H1 (cell line): ENCODE results near the gene QRSL1. TPM values are rescaled to one million over a fixed set of nuclear protein-coding genes. Genes with fewer than 3 reads are reported as not detected.

Experiments used
- CTCF ChIA-PET: fragments of 300-600 bp; sonication (Branson Sonifier 250); formaldehyde crosslinking; loops from one replicate; lab custom pipeline; 2021; ENCODE audit not compliant: partially characterized antibody; lab: Charles Lee
- POLR2A ChIA-PET: fragments of 300-600 bp; sonication (Branson Sonifier 250); formaldehyde crosslinking; loops from one replicate; lab custom pipeline; 2021; ENCODE audit warnings: inconsistent platforms; ENCODE audit not compliant: partially characterized antibody; lab: Charles Lee
- DNase-seq, 2 experiments: peaks; one replicate each; pipeline versions ENCODE4 v3.0.0 to v3.0.0-alpha.2; 2010 to 2022; ENCODE audit warnings: low spot score in 2 of 2, low read depth in 1 of 2, mixed read lengths in 1 of 2
- FAIRE-seq: peaks from 2 replicates; lab custom pipeline; 2011; peaks lifted over from hg19 to GRCh38; lab: Jason Lieb, UNC
- H2AFZ ChIP-seq: 2 replicates; pipeline ENCODE4 v1.8.1; 2012; ENCODE audit warnings: low read length, inconsistent platforms
- H2AK5ac ChIP-seq: 2 replicates; pipeline ENCODE4 v1.6.1; 2013; ENCODE audit warnings: low read depth, low read length
- H2BK120ac ChIP-seq: replicated peaks from 2 replicates; pipeline ENCODE3; 2013; ENCODE audit warnings: low read depth, low read length, inconsistent platforms
- H2BK12ac ChIP-seq: 2 replicates; pipeline ENCODE4 v1.6.1; 2013; ENCODE audit warnings: low read depth, low read length
- H2BK15ac ChIP-seq: 2 replicates; pipeline ENCODE4 v1.6.1; 2013; ENCODE audit warnings: low read length
- H2BK20ac ChIP-seq: 2 replicates; pipeline ENCODE4 v1.6.1; 2013; ENCODE audit warnings: low read length
- H2BK5ac ChIP-seq: 2 replicates; pipeline ENCODE4 v1.6.1; 2013; ENCODE audit warnings: low read depth, low read length
- H3K14ac ChIP-seq: 2 replicates; pipeline ENCODE4 v1.6.1; 2013; ENCODE audit warnings: inconsistent platforms; ENCODE audit not compliant: insufficient read length
- H3K18ac ChIP-seq: 2 replicates; pipeline ENCODE4 v1.6.1; 2013; ENCODE audit warnings: low read length; ENCODE audit errors: extremely low read depth
- H3K23ac ChIP-seq: 2 replicates; pipeline ENCODE4 v1.6.1; 2013; ENCODE audit warnings: inconsistent platforms; ENCODE audit not compliant: insufficient read length
- H3K23me2 ChIP-seq: 2 replicates; pipeline ENCODE4 v1.6.1; 2013; ENCODE audit warnings: low read depth, low read length
- H3K27ac ChIP-seq: 2 replicates; pipeline ENCODE4 v1.6.1; 2011; ENCODE audit warnings: low read depth, low read length, inconsistent platforms
- H3K27me3 ChIP-seq, 4 experiments: replicated peaks in 1 of 4; 1 replicate in 1 of 4; 2 replicates in 3 of 4; pipeline versions ENCODE4 v1.6.1 to v1.8.1; 2011 to 2013; ENCODE audit warnings: low read length in 3 of 4, mild to moderate bottlenecking in 3 of 4, inconsistent platforms in 2 of 4, mixed read lengths in 2 of 4, moderate library complexity in 1 of 4; ENCODE audit not compliant: control insufficient read depth in 3 of 4, insufficient read depth in 3 of 4; ENCODE audit errors: extremely low read depth in 1 of 4
- H3K36me3 ChIP-seq, 4 experiments: 2 replicates each; pipeline versions ENCODE4 v1.6.1 to v1.8.1; 2011 to 2013; ENCODE audit warnings: mild to moderate bottlenecking in 4 of 4, low read length in 3 of 4, moderate library complexity in 2 of 4, control low read depth in 1 of 4, inconsistent platforms in 1 of 4; ENCODE audit not compliant: insufficient read depth in 4 of 4, control insufficient read depth in 2 of 4
- H3K4ac ChIP-seq: replicated peaks from 2 replicates; pipeline ENCODE3; 2013; ENCODE audit warnings: low read length, low read depth, mixed read lengths, inconsistent platforms; ENCODE audit not compliant: insufficient read length
- H3K4me1 ChIP-seq, 4 experiments: replicated peaks in 1 of 4; 1 replicate in 1 of 4; 2 replicates in 3 of 4; pipeline versions ENCODE4 v1.6.1 to v1.8.1; 2011 to 2013; ENCODE audit warnings: low read length in 3 of 4, inconsistent platforms in 2 of 4, mixed read lengths in 1 of 4; ENCODE audit not compliant: insufficient read depth in 4 of 4, control insufficient read depth in 3 of 4
- H3K4me2 ChIP-seq, 2 experiments: 2 replicates each; pipeline versions ENCODE4 v1.6.1 to v1.8.1; 2011 to 2013; ENCODE audit warnings: low read depth in 2 of 2, low read length in 2 of 2, control low read depth in 1 of 2, inconsistent platforms in 1 of 2, mild to moderate bottlenecking in 1 of 2; ENCODE audit not compliant: insufficient read depth in 1 of 2
- H3K4me3 ChIP-seq, 4 experiments: fragments of 200-600, 300-600 bp in 1 of 4; sonication (generic), shearing (Covaris generic), sonication (Bioruptor Twin) in 1 of 4; 2 replicates each; pipeline versions ENCODE4 v1.5.1 to v1.8.1; 2011 to 2016; ENCODE audit warnings: low read length in 4 of 4, low read depth in 3 of 4, control low read depth in 2 of 4, inconsistent platforms in 2 of 4, mild to moderate bottlenecking in 2 of 4, mixed read lengths in 1 of 4, moderate library complexity in 1 of 4; ENCODE audit not compliant: insufficient read depth in 2 of 4; ENCODE audit errors: extremely low read depth in 1 of 4
- H3K56ac ChIP-seq: replicated peaks from 2 replicates; pipeline ENCODE3; 2013; ENCODE audit warnings: low read depth, mild to moderate bottlenecking, mixed read lengths, low read length, inconsistent platforms; ENCODE audit not compliant: insufficient read length
- H3K79me1 ChIP-seq: 2 replicates; pipeline ENCODE4 v1.6.1; 2013; ENCODE audit warnings: low read depth, low read length, control low read depth
- H3K79me2 ChIP-seq, 2 experiments: 2 replicates each; pipeline versions ENCODE4 v1.6.1 to v1.8.1; 2012 to 2013; ENCODE audit warnings: low read length in 2 of 2, mild to moderate bottlenecking in 2 of 2, inconsistent platforms in 1 of 2; ENCODE audit not compliant: insufficient read depth in 2 of 2, control insufficient read depth in 1 of 2
- H3K9ac ChIP-seq, 4 experiments: replicated peaks in 1 of 4; 1 replicate in 1 of 4; 2 replicates in 3 of 4; pipeline versions ENCODE4 v1.6.1 to v1.8.1; 2011 to 2013; ENCODE audit warnings: low read depth in 3 of 4, low read length in 3 of 4, control low read depth in 2 of 4, mild to moderate bottlenecking in 2 of 4, moderate library complexity in 2 of 4, inconsistent platforms in 1 of 4; ENCODE audit errors: extremely low read depth in 1 of 4
- H3K9me3 ChIP-seq, 2 experiments: 2 replicates each; pipeline versions ENCODE4 v1.6.1 to v1.8.1; 2012 to 2013; ENCODE audit warnings: mild to moderate bottlenecking in 2 of 2, moderate library complexity in 2 of 2, control low read depth in 1 of 2, inconsistent platforms in 1 of 2, low read depth in 1 of 2, low read length in 1 of 2, mixed read lengths in 1 of 2; ENCODE audit not compliant: insufficient read depth in 2 of 2
- H4K20me1 ChIP-seq, 2 experiments: replicated peaks in 1 of 2; 2 replicates each; pipeline versions ENCODE3 to v1.8.1; 2011 to 2013; ENCODE audit warnings: inconsistent platforms in 2 of 2, low read length in 2 of 2, mild to moderate bottlenecking in 1 of 2; ENCODE audit not compliant: insufficient read depth in 2 of 2, control insufficient read depth in 1 of 2
- H4K5ac ChIP-seq: 2 replicates; pipeline ENCODE4 v1.6.1; 2013; ENCODE audit warnings: low read length, low read depth, mixed read lengths, inconsistent platforms; ENCODE audit not compliant: insufficient read length
- H4K8ac ChIP-seq: 2 replicates; pipeline ENCODE4 v1.8.0; 2013; ENCODE audit warnings: mild to moderate bottlenecking, moderate library complexity, low read length, inconsistent platforms; ENCODE audit not compliant: insufficient read depth; ENCODE audit errors: extremely low read depth
- H4K91ac ChIP-seq: replicated peaks from 2 replicates; pipeline ENCODE3; 2013; ENCODE audit warnings: low read length, mixed read lengths, inconsistent platforms; ENCODE audit not compliant: insufficient read length
- ASH2L ChIP-seq: fragments of 200-600, 300-600 bp; sonication (generic); IDR thresholded peaks from one replicate; pipeline ENCODE4 v1.7.1; 2017; ENCODE audit warnings: low read length
- EZH2 ChIP-seq: fragments of 200-600 bp; sonication (generic); IDR thresholded peaks from 2 replicates; pipeline ENCODE4 v1.7.1; 2012; ENCODE audit warnings: low read depth, mild to moderate bottlenecking, moderate library complexity, low read length, inconsistent platforms; ENCODE audit not compliant: severe bottlenecking
- PHF8 ChIP-seq: fragments of 200-600 bp; sonication (generic); conservative IDR thresholded peaks from 2 replicates; pipeline ENCODE4 v1.7.1; 2012; ENCODE audit warnings: low read depth, mild to moderate bottlenecking, inconsistent platforms, low read length, moderate library complexity
- WGBS, 2 experiments: shearing (Covaris generic) in 1 of 2; methylation state at CpG; one replicate each; pipeline versions ENCODE4 v1.1.6 to v1.1.7; 2013 to 2015; ENCODE audit warnings: low lambda C conversion rate in 2 of 2, mixed read lengths in 2 of 2, inconsistent platforms in 1 of 2, low coverage in 1 of 2, missing lambda C conversion rate in 1 of 2; ENCODE audit not compliant: insufficient replicate concordance in 2 of 2, insufficient coverage in 1 of 2, insufficient read length in 1 of 2; ENCODE audit errors: extremely low coverage in 1 of 2, missing lambda C conversion rate in 1 of 2; 5-methylcytosine and 5-hydroxymethylcytosine counted together
- polyA plus RNA-seq, 7 experiments: library from polyadenylated mRNA; depleted of rRNA in 3 of 7; stranded (reverse) in 5 of 7; unstranded in 2 of 7; fragments of >200 nt in 5 of 7; fragments of 200-250 nt in 2 of 7; gene quantifications; 1 replicate in 5 of 7; 2 replicates in 1 of 7; 4 replicates in 1 of 7; pipeline versions ENCODE4 v1.2.1 to v1.2.3, GENCODE V29; 2011 to 2013; ENCODE audit warnings: missing spikeins in 2 of 7, mixed read lengths in 2 of 7
- total RNA-seq: library from RNA; stranded (reverse); fragmentation: NEBNext Ultra II Directional; extraction: Animal tissue kit (Norgen Biotek cat#: 25700); gene quantifications from 2 replicates; pipeline ENCODE4 v1.2.1, GENCODE V29; 2021

The QRSL1 gene
- total and polyA plus RNA-seq, 2 of the 8 experiments (the other 6 are each of a cell fraction or from before 2014, with no cell fraction given), result 7.8 to 22.2 TPM

GRCh38 chr6:106685833-106686232, 56.5 kb downstream of the QRSL1 start:
- H2BK5ac ChIP-seq, result no peak overlapping the region
- no peaks in the 10 kb centered on the region for H4K20me1 ChIP-seq
- no peak overlapping the region for H4K5ac ChIP-seq
- no peak for TF ChIP-seq PHF8
- no peak for TF ChIP-seq EZH2
- TF ChIP-seq ASH2L, result no peak
- CTCF ChIA-PET, result interaction anchor here (0.5 to 1.2 kb wide), 2 partner anchors 13 to 74 kb away, joined by 3 read pairs; no protein-coding TSS in a partner anchor
- no peaks in the 10 kb centered on the region for H3K79me2 ChIP-seq
- H3K9ac ChIP-seq, result no peak overlapping the region
- H2AK5ac ChIP-seq, result no peak overlapping the region
- H3K4me2 ChIP-seq, result no peak overlapping the region
- H3K4ac ChIP-seq, result no peak overlapping the region
- H3K23me2 ChIP-seq, result no peaks in the 10 kb centered on the region
- WGBS, 2 experiments, result 92% methylated on average over 2 of the region's 2 CpGs; no CpG with 5 or more reads in 1 of the 2 experiments
- H2BK15ac ChIP-seq, result no peak overlapping the region
- no peak overlapping the region for H3K56ac ChIP-seq
- H2BK20ac ChIP-seq, result no peak overlapping the region
- no peak overlapping the region for H3K27ac ChIP-seq
- no peak overlapping the region for H2BK12ac ChIP-seq
- no peak overlapping the region for H3K18ac ChIP-seq
- H4K91ac ChIP-seq, result no peak overlapping the region
- no peak for FAIRE-seq
- H4K8ac ChIP-seq, result no peak overlapping the region
- no peak overlapping the region for H2AFZ ChIP-seq
- H3K4me3 ChIP-seq, result no peak overlapping the region
- H3K36me3 ChIP-seq, result no peaks in the 10 kb centered on the region
- no peak overlapping the region for H2BK120ac ChIP-seq
- DNase-seq, result no peak
- H3K4me1 ChIP-seq, result peaks cover 0 to 3% (median under 1%) of the 10 kb centered on the region in 4 experiments; a peak in 3 of 7 replicates
- no peak overlapping the region for H3K23ac ChIP-seq
- H3K9me3 ChIP-seq, result no peaks in the 10 kb centered on the region
- H3K14ac ChIP-seq, result no peak overlapping the region
- H3K79me1 ChIP-seq, result no peaks in the 10 kb centered on the region
- POLR2A ChIA-PET, result no interaction called here
- H3K27me3 ChIP-seq, result no peaks in the 10 kb centered on the region
